Measurements from ENCODE around the gene DNAJC5G. TPM values are rescaled to one million over a fixed set of nuclear protein-coding genes. Genes with fewer than 3 reads are reported as not detected.

Gene DNAJC5G
- total and polyA plus RNA-seq, 3 donors from 2014 or later, result 37.4 to 65.0 (median 57.9) TPM

- DNase-seq, result no peak
- Histone ChIP-seq H3K27ac (no peak overlapping the region), H3K36me3 (ENCODE audit: low read depth, missing control alignments) (no peaks in the 10 kb centered on the region), H3K4me1 (peaks cover 32% of the 10 kb centered on the region), H3K9me3 (no peaks in the 10 kb centered on the region), H3K27me3 (no peaks in the 10 kb centered on the region), H3K4me3 (no peak overlapping the region)
- WGBS, 2 donors, result 71 to 90% methylated on average over 1 of the region's 1 CpG
- TF ChIP-seq POLR2A (IDR thresholded peaks at IDR 0.05) (no peak), CTCF (IDR thresholded peaks at IDR 0.05) (no peak)
- intact Hi-C loops (cut with DNase I; ENCODE audit: low total_unique reads), result no loop called here
These were observed 9.8 kb downstream of the DNAJC5G start for GRCh38 chr2:27284996-27285395.

GRCh38 chr2:27285481-27285880 is 10.2 kb downstream of the DNAJC5G start:
- intact Hi-C loops (cut with DNase I; ENCODE audit: low total_unique reads), result no loop called here
- Histone ChIP-seq H3K27me3 (no peaks in the 10 kb centered on the region), H3K27ac (no peak overlapping the region), H3K9me3 (no peaks in the 10 kb centered on the region), H3K4me1 (peaks cover 27% of the 10 kb centered on the region), H3K4me3 (no peak overlapping the region), H3K36me3 (ENCODE audit: low read depth, missing control alignments) (no peaks in the 10 kb centered on the region)
- no peak for TF ChIP-seq CTCF (IDR thresholded peaks at IDR 0.05)
- TF ChIP-seq POLR2A (IDR thresholded peaks at IDR 0.05), result no peak
- WGBS, 2 donors, result 84 to 94% methylated on average over 6 of the region's 6 CpGs
- no peak for DNase-seq

GRCh38 chr2:27288610-27289009 is 13.4 kb downstream of the DNAJC5G start:
- intact Hi-C loops (cut with DNase I; ENCODE audit: low total_unique reads), result no loop called here
- Histone ChIP-seq H3K27ac (no peak overlapping the region), H3K4me3 (no peak overlapping the region)

GRCh38 chr2:27290549-27290948 is 15.3 kb downstream of the DNAJC5G start:
- no peaks in the 10 kb centered on the region for H3K27me3 ChIP-seq
- H3K27ac ChIP-seq, result no peak overlapping the region
- DNase-seq, result no peak
- H3K4me3 ChIP-seq, result no peak overlapping the region
- H3K9me3 ChIP-seq, result no peaks in the 10 kb centered on the region
- no peaks in the 10 kb centered on the region for H3K4me1 ChIP-seq
- H3K36me3 ChIP-seq (ENCODE audit: low read depth, missing control alignments), result no peaks in the 10 kb centered on the region
- intact Hi-C loops (cut with DNase I; ENCODE audit: low total_unique reads), result no loop called here
- 90 to 91% methylated on average over 5 of the region's 5 CpGs for WGBS, 2 donors
- TF ChIP-seq POLR2A (IDR thresholded peaks at IDR 0.05), result no peak
- no peak for TF ChIP-seq CTCF (IDR thresholded peaks at IDR 0.05)

More at GRCh38 chr2:27288610-27289009, 13.4 kb downstream of the DNAJC5G start:
- 59 to 73% methylated on average over 3 of the region's 3 CpGs for WGBS, 2 donors
- TF ChIP-seq CTCF (IDR thresholded peaks at IDR 0.05), result no peak
- no peak for TF ChIP-seq POLR2A (IDR thresholded peaks at IDR 0.05)
- Histone ChIP-seq H3K4me1 (no peaks in the 10 kb centered on the region), H3K9me3 (no peaks in the 10 kb centered on the region), H3K27me3 (no peaks in the 10 kb centered on the region), H3K36me3 (ENCODE audit: low read depth, missing control alignments) (no peaks in the 10 kb centered on the region)
- no peak for DNase-seq

GRCh38 chr2:27291865-27292264 is 16.6 kb downstream of the DNAJC5G start:
- Histone ChIP-seq H3K9me3 (no peaks in the 10 kb centered on the region), H3K4me3 (no peak overlapping the region), H3K4me1 (no peaks in the 10 kb centered on the region), H3K36me3 (ENCODE audit: low read depth, missing control alignments) (no peaks in the 10 kb centered on the region), H3K27me3 (no peaks in the 10 kb centered on the region), H3K27ac (no peak overlapping the region)
- no peak for DNase-seq
- 61 to 73% methylated on average over 6 of the region's 6 CpGs for WGBS, 2 donors
- TF ChIP-seq CTCF (IDR thresholded peaks at IDR 0.05) (no peak), POLR2A (IDR thresholded peaks at IDR 0.05) (no peak)
- intact Hi-C loops (cut with DNase I; ENCODE audit: low total_unique reads), result no loop called here
